SK-N-SH (cell line): ENCODE results near the gene PRKG1. TPM values are rescaled to one million over a fixed set of nuclear protein-coding genes. Genes with fewer than 3 reads are reported as not detected.

Source experiments
- CTCF ChIA-PET: fragments of 300-600, 350-600 bp; formaldehyde crosslinking; extraction: SDS; loops from one replicate; lab custom pipeline; 2021; lab: Yijun Ruan, JAX
- POLR2A ChIA-PET: fragments of 350-600 bp; sonication (Branson Sonifier 250); formaldehyde crosslinking; extraction: SDS; loops from one replicate; lab custom pipeline; 2020; ENCODE audit warnings: antibody characterized with exemption, inconsistent platforms; lab: Yijun Ruan, JAX
- DNase-seq: peaks from one replicate; pipeline ENCODE4 v3.0.0; 2012
- H2AFZ ChIP-seq: fragments of 200-600 bp; sonication (generic); 2 replicates; pipeline ENCODE4 v1.8.1; 2016; ENCODE audit warnings: antibody characterized with exemption, mild to moderate bottlenecking, low read depth
- H3F3A ChIP-seq: fragments of 200-600 bp; sonication (generic); replicated peaks from 2 replicates; pipeline ENCODE3; 2016; ENCODE audit warnings: antibody characterized with exemption, mild to moderate bottlenecking; ENCODE audit not compliant: insufficient read depth
- H3K27ac ChIP-seq, 2 experiments: fragments of 200-500 bp in 1 of 2; fragments of 200-600 bp in 1 of 2; sonication (Bioruptor generic) in 1 of 2; sonication (generic), shearing (Covaris generic) in 1 of 2; 2 replicates each; pipeline versions ENCODE4 v1.5.1 to v1.6.1; 2014 to 2016; ENCODE audit warnings: low read depth in 2 of 2, inconsistent platforms in 1 of 2, low read length in 1 of 2, mild to moderate bottlenecking in 1 of 2, mixed read lengths in 1 of 2
- H3K27me3 ChIP-seq: fragments of 200-600 bp; sonication (generic), shearing (Covaris generic); 2 replicates; pipeline ENCODE4 v1.6.1; 2016; ENCODE audit warnings: mixed run types; ENCODE audit not compliant: insufficient read depth
- H3K36me3 ChIP-seq, 2 experiments: fragments of 200-500 bp in 1 of 2; fragments of 200-600 bp in 1 of 2; sonication (Bioruptor generic) in 1 of 2; sonication (generic) in 1 of 2; replicated peaks in 1 of 2; 2 replicates each; pipeline versions ENCODE3 to v1.5.1; 2014 to 2016; ENCODE audit warnings: low read length in 1 of 2, mild to moderate bottlenecking in 1 of 2; ENCODE audit not compliant: insufficient read depth in 2 of 2, control insufficient read depth in 1 of 2
- H3K4me1 ChIP-seq, 2 experiments: fragments of 200-500 bp in 1 of 2; fragments of 200-600 bp in 1 of 2; sonication (Bioruptor generic) in 1 of 2; sonication (generic), shearing (Covaris generic) in 1 of 2; 2 replicates each; pipeline versions ENCODE4 v1.5.1 to v1.6.1; 2014 to 2016; ENCODE audit warnings: low read depth in 1 of 2, low read length in 1 of 2, mixed run types in 1 of 2; ENCODE audit not compliant: insufficient read depth in 2 of 2, control insufficient read depth in 1 of 2
- H3K4me2 ChIP-seq: fragments of 200-600 bp; sonication (generic), shearing (Covaris generic); 2 replicates; pipeline ENCODE4 v1.6.1; 2017; ENCODE audit warnings: mixed run types
- H3K4me3 ChIP-seq, 2 experiments: fragments of 200-500 bp in 1 of 2; fragments of 200-600 bp in 1 of 2; sonication (Bioruptor generic) in 1 of 2; sonication (generic), shearing (Covaris generic) in 1 of 2; 2 replicates each; pipeline versions ENCODE4 v1.5.1 to v1.8.1; 2014 to 2016; ENCODE audit warnings: low read depth in 2 of 2, inconsistent platforms in 1 of 2, low read length in 1 of 2, mild to moderate bottlenecking in 1 of 2, mixed read lengths in 1 of 2, moderate library complexity in 1 of 2
- H3K79me2 ChIP-seq: fragments of 200-600 bp; sonication (generic); 2 replicates; pipeline ENCODE4 v1.8.1; 2017; ENCODE audit warnings: mild to moderate bottlenecking; ENCODE audit not compliant: insufficient read depth
- H3K9ac ChIP-seq: fragments of 200-600 bp; sonication (generic); 2 replicates; pipeline ENCODE4 v1.6.1; 2017; ENCODE audit warnings: mixed run types
- H3K9me2 ChIP-seq: fragments of 200-600 bp; sonication (generic); 2 replicates; pipeline ENCODE4 v1.6.1; 2017; ENCODE audit warnings: mixed run types
- H3K9me3 ChIP-seq: fragments of 200-600 bp; sonication (generic); 2 replicates; pipeline ENCODE4 v1.6.1; 2017; ENCODE audit warnings: mixed run types, mild to moderate bottlenecking, moderate library complexity
- H4K20me1 ChIP-seq: fragments of 200-600 bp; sonication (generic); 2 replicates; pipeline ENCODE4 v1.6.1; 2017; ENCODE audit warnings: mild to moderate bottlenecking, mixed run types; ENCODE audit not compliant: insufficient read depth
- ELF1 ChIP-seq: IDR thresholded peaks from 2 replicates; pipeline ENCODE4 v1.4.0; 2012
- EZH2phosphoT487 ChIP-seq: fragments of 200-600 bp; sonication (generic); IDR thresholded peaks from 2 replicates; pipeline ENCODE4 v1.6.1; 2017; ENCODE audit warnings: low read depth, mixed run types, mild to moderate bottlenecking, antibody characterized with exemption, moderate library complexity, borderline replicate concordance
- FOSL2 ChIP-seq: IDR thresholded peaks from 2 replicates; pipeline ENCODE4 v1.4.0; 2012; ENCODE audit warnings: low read depth, mild to moderate bottlenecking, moderate library complexity, borderline replicate concordance
- FOXJ3 ChIP-seq: sonication (generic); formaldehyde crosslinking; IDR thresholded peaks from 2 replicates; pipeline ENCODE4 v1.5.1; 2020; ENCODE audit warnings: mild to moderate bottlenecking, missing genetic modification reagents
- FOXM1 ChIP-seq: IDR thresholded peaks from 2 replicates; pipeline ENCODE4 v1.4.0; 2012; ENCODE audit warnings: low read depth, mild to moderate bottlenecking
- GATA2 ChIP-seq: sonication (generic); formaldehyde crosslinking; IDR thresholded peaks from 2 replicates; pipeline ENCODE4 v1.5.0; 2020; ENCODE audit warnings: mild to moderate bottlenecking, missing genetic modification reagents
- MEF2A ChIP-seq: IDR thresholded peaks from 2 replicates; pipeline ENCODE4 v1.4.0; 2012; ENCODE audit warnings: low read depth, borderline replicate concordance
- NFIC ChIP-seq: IDR thresholded peaks from 2 replicates; pipeline ENCODE4 v1.4.0; 2012; ENCODE audit warnings: borderline replicate concordance
- NRF1 ChIP-seq: IDR thresholded peaks from 2 replicates; pipeline ENCODE4 v1.6.1; 2012; ENCODE audit warnings: low read depth, mild to moderate bottlenecking, low read length
- RAD21 ChIP-seq: IDR thresholded peaks from 2 replicates; pipeline ENCODE4 v1.6.1; 2012; ENCODE audit warnings: mild to moderate bottlenecking, low read length
- RCOR1 ChIP-seq: fragments of 150-350 bp; IDR thresholded peaks from 2 replicates; pipeline ENCODE4 v1.6.1; 2017; ENCODE audit warnings: antibody characterized with exemption, low read length
- RFX5 ChIP-seq: IDR thresholded peaks from 2 replicates; pipeline ENCODE4 v1.6.1; 2012; ENCODE audit warnings: mild to moderate bottlenecking, improper control_type of control experiment, low read length
- RXRA ChIP-seq: IDR thresholded peaks from 2 replicates; pipeline ENCODE4 v1.4.0; 2012; ENCODE audit warnings: low read depth, mild to moderate bottlenecking, borderline replicate concordance
- TAF1 ChIP-seq: IDR thresholded peaks from 2 replicates; pipeline ENCODE4 v1.6.1; 2012; ENCODE audit warnings: low read depth, mild to moderate bottlenecking, low read length, moderate library complexity, borderline replicate concordance
- TEAD4 ChIP-seq: IDR thresholded peaks from 2 replicates; pipeline ENCODE4 v1.4.0; 2012; ENCODE audit warnings: mild to moderate bottlenecking, borderline replicate concordance; ENCODE audit not compliant: insufficient read depth
- YY1 ChIP-seq: IDR thresholded peaks from 2 replicates; pipeline ENCODE4 v1.4.0; 2012; ENCODE audit warnings: low read depth, mild to moderate bottlenecking
- polyA plus RNA-seq, 3 experiments: library from polyadenylated mRNA; depleted of rRNA; stranded (reverse); fragments of >200 nt; gene quantifications; 2 replicates each; pipeline ENCODE4 v1.2.3, GENCODE V29; 2012
- TF ChIP-seq, protein P1 (sequence below): IDR thresholded peaks from 2 replicates; pipeline ENCODE4 v1.4.0; 2012; ENCODE audit warnings: low read depth
- TF ChIP-seq, protein P2 (sequence below): fragments of 200-600 bp; sonication (generic); IDR thresholded peaks from 2 replicates; pipeline ENCODE4 v1.6.1; 2017; ENCODE audit warnings: antibody characterized with exemption, mild to moderate bottlenecking, moderate library complexity
- TF ChIP-seq, protein P3 (sequence below): IDR thresholded peaks from 2 replicates; pipeline ENCODE4 v1.4.0; 2012; ENCODE audit warnings: low read depth, borderline replicate concordance
- TF ChIP-seq, protein P4 (sequence below): IDR thresholded peaks from 2 replicates; pipeline ENCODE4; 2012

The PRKG1 gene
- polyA plus RNA-seq, 1 of the 3 experiments (the other 2 are of a cell fraction) = 4.1 TPM

DNA sequence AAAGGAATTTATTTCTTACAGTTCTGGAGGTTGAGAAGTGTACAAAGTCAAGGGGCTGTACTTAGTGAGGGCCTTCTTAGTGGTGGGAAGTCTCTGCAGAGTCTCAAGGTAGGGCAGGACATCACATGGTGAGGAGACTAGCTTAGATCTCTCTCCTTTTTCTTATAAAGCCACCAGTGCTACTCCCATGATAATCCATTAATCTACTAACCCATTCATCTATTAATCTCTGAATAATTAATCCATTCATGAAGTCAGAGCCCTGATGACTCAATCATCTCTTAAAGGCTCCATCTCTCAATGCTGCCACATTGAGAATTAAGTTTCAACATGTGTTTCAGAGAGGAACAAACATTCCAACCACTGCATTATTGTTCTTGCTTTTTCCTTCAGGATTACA is 689.5 kb downstream of the PRKG1 start:
- H3K79me2 ChIP-seq = no peaks in the 10 kb centered on the region
- TF ChIP-seq FOSL2 (no peak), RXRA (no peak), NRF1 (no peak), FOXM1 (no peak), RFX5 (no peak), EZH2phosphoT487 (no peak), YY1 (no peak), RAD21 (no peak), GATA2 (CRISPR knock-in tag) (no peak), NFIC (no peak), TEAD4 (no peak), RCOR1 (no peak), ELF1 (no peak), TAF1 (no peak), MEF2A (no peak), FOXJ3 (no peak)
- TF ChIP-seq, protein P1, sequence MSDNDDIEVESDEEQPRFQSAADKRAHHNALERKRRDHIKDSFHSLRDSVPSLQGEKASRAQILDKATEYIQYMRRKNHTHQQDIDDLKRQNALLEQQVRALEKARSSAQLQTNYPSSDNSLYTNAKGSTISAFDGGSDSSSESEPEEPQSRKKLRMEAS = no peak
- TF ChIP-seq, protein P2, sequence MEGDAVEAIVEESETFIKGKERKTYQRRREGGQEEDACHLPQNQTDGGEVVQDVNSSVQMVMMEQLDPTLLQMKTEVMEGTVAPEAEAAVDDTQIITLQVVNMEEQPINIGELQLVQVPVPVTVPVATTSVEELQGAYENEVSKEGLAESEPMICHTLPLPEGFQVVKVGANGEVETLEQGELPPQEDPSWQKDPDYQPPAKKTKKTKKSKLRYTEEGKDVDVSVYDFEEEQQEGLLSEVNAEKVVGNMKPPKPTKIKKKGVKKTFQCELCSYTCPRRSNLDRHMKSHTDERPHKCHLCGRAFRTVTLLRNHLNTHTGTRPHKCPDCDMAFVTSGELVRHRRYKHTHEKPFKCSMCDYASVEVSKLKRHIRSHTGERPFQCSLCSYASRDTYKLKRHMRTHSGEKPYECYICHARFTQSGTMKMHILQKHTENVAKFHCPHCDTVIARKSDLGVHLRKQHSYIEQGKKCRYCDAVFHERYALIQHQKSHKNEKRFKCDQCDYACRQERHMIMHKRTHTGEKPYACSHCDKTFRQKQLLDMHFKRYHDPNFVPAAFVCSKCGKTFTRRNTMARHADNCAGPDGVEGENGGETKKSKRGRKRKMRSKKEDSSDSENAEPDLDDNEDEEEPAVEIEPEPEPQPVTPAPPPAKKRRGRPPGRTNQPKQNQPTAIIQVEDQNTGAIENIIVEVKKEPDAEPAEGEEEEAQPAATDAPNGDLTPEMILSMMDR = no peak
- TF ChIP-seq, protein P3, sequence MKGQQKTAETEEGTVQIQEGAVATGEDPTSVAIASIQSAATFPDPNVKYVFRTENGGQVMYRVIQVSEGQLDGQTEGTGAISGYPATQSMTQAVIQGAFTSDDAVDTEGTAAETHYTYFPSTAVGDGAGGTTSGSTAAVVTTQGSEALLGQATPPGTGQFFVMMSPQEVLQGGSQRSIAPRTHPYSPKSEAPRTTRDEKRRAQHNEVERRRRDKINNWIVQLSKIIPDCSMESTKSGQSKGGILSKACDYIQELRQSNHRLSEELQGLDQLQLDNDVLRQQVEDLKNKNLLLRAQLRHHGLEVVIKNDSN = no peak
- TF ChIP-seq, protein P4, sequence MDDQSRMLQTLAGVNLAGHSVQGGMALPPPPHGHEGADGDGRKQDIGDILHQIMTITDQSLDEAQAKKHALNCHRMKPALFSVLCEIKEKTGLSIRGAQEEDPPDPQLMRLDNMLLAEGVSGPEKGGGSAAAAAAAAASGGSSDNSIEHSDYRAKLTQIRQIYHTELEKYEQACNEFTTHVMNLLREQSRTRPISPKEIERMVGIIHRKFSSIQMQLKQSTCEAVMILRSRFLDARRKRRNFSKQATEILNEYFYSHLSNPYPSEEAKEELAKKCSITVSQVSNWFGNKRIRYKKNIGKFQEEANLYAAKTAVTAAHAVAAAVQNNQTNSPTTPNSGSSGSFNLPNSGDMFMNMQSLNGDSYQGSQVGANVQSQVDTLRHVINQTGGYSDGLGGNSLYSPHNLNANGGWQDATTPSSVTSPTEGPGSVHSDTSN = no peak
- TF ChIP-seq, all 33 proteins: peak for 0
- Histone ChIP-seq H3K27ac (no peak overlapping the region), H2AFZ (no peak overlapping the region), H3K27me3 (no peaks in the 10 kb centered on the region), H3K9me3 (no peaks in the 10 kb centered on the region), H3F3A (no peaks in the 10 kb centered on the region), H3K36me3 (no peaks in the 10 kb centered on the region), H3K9ac (no peak overlapping the region), H3K9me2 (no peaks in the 10 kb centered on the region), H4K20me1 (no peaks in the 10 kb centered on the region), H3K4me1 (peaks cover 0 to 2% of the 10 kb centered on the region in 2 experiments; a peak in 2 of 4 replicates), H3K4me2 (no peak overlapping the region), H3K4me3 (no peak overlapping the region)
- ChIA-PET POLR2A (no interaction called here), CTCF (interaction anchor here (1.1 to 1.6 kb wide), 2 partner anchors 10 to 374 kb away, joined by 3 to 5 read pairs; no protein-coding TSS in a partner anchor)
- no peak for DNase-seq
